Activated CD8-positive, alpha-beta memory T cell treated with anti-CD3 and anti-CD28 coated beads for 1 hour (primary cell): Measurements from ENCODE around the gene ADAMTS5.

Experiments used
- DNase-seq, 2 donors: peaks; one replicate each; pipeline ENCODE4 v3.0.0-alpha.2; 2020; ENCODE audit warnings: low read depth in 1 of 2; ENCODE audit errors: extremely low read depth in 1 of 2

ADAMTS5 gene

GRCh38 chr21:26949830-26950229, 17.1 kb downstream of the ADAMTS5 start:
- DNase-seq = no peak

- DNase-seq = no peak
Observed at GRCh38 chr21:26948194-26948593, 18.7 kb downstream of the ADAMTS5 start.

- no peak for DNase-seq
Observed at GRCh38 chr21:26946744-26947446, 20.0 kb downstream of the ADAMTS5 start.

- no peak for DNase-seq
Observed at GRCh38 chr21:26945916-26946675, 20.8 kb downstream of the ADAMTS5 start.

GRCh38 chr21:26943921-26944320, 23.0 kb downstream of the ADAMTS5 start:
- no peak for DNase-seq

- no peak for DNase-seq
Observed at GRCh38 chr21:26941421-26941820, 25.5 kb downstream of the ADAMTS5 start.

GRCh38 chr21:26939601-26940111, 27.2 kb downstream of the ADAMTS5 start:
- DNase-seq = no peak

- no peak for DNase-seq
Observed at GRCh38 chr21:26936641-26937040, 30.2 kb downstream of the ADAMTS5 start.

- DNase-seq = no peak
Observed at GRCh38 chr21:26935977-26936376, 30.9 kb downstream of the ADAMTS5 start.

- no peak for DNase-seq
Observed at GRCh38 chr21:26934383-26934782, 32.5 kb downstream of the ADAMTS5 start.

GRCh38 chr21:26933448-26933847, 33.4 kb downstream of the ADAMTS5 start:
- no peak for DNase-seq

- no peak for DNase-seq
Observed at GRCh38 chr21:26925636-26926035, 41.3 kb downstream of the ADAMTS5 start.

GRCh38 chr21:26925122-26925521, 41.8 kb downstream of the ADAMTS5 start:
- no peak for DNase-seq

- no peak for DNase-seq
Observed at GRCh38 chr21:26923986-26924385, 42.9 kb downstream of the ADAMTS5 start.

GRCh38 chr21:26920055-26920454, 46.8 kb downstream of the ADAMTS5 start:
- no peak for DNase-seq

GRCh38 chr21:26918323-26919079, 48.4 kb downstream of the ADAMTS5 start:
- no peak for DNase-seq

GRCh38 chr21:26916799-26917198, 50.1 kb downstream of the ADAMTS5 start:
- no peak for DNase-seq

- DNase-seq = no peak
Observed at GRCh38 chr21:26914557-26914956, 52.3 kb downstream of the ADAMTS5 start.

- no peak for DNase-seq
Observed at GRCh38 chr21:26912466-26912865, 54.4 kb downstream of the ADAMTS5 start.

GRCh38 chr21:26909972-26910371, 56.9 kb downstream of the ADAMTS5 start:
- DNase-seq = no peak

GRCh38 chr21:26900980-26901379, 65.9 kb downstream of the ADAMTS5 start:
- DNase-seq = no peak
